ENCODE results near the gene DPEP3. TPM values are rescaled to one million over a fixed set of nuclear protein-coding genes. Genes with fewer than 3 reads are reported as not detected.
A peak's percentile ranks its signal among the peaks of the same experiment; 100 is the strongest.
"Not testable (repeated sequence)": the region's sequence is repeated elsewhere in the genome, so short reads cannot be mapped to it uniquely, and the experiment has no call there.

DPEP3 gene
- total RNA-seq, 1 donor from 2014 or later = not detected

- Mint-ChIP-seq H3K9me3 (no peaks in the 10 kb centered on the region), H3K4me1 (ENCODE audit: unreplicated experiment) (peaks cover 4% of the 10 kb centered on the region), H3K27me3 (peaks cover 4% of the 10 kb centered on the region), H3K27ac (peak overlapping the region; percentile 97), H3K4me3 (no peak overlapping the region), H3K36me3 (no peaks in the 10 kb centered on the region)
- no peak for DNase-seq (ENCODE audit: extremely low spot score, unreplicated experiment)
- TF ChIP-seq CTCF (conservative IDR thresholded peaks at IDR 0.05) = no peak
Measured at GRCh38 chr16:68005211-68005610, 24.9 kb upstream of the DPEP3 start.

GRCh38 chr16:68003031-68003430 lies 22.7 kb upstream of the DPEP3 start:
- Mint-ChIP-seq H3K27me3 (no peaks in the 10 kb centered on the region), H3K9me3 (no peaks in the 10 kb centered on the region), H3K4me1 (ENCODE audit: unreplicated experiment) (peaks cover 4% of the 10 kb centered on the region), H3K27ac (no peak overlapping the region), H3K4me3 (no peak overlapping the region), H3K36me3 (no peaks in the 10 kb centered on the region)
- TF ChIP-seq CTCF (conservative IDR thresholded peaks at IDR 0.05) = no peak
- no peak for DNase-seq (ENCODE audit: extremely low spot score, unreplicated experiment)

GRCh38 chr16:68000450-68000849 lies 20.2 kb upstream of the DPEP3 start:
- Mint-ChIP-seq H3K36me3 (no peaks in the 10 kb centered on the region), H3K4me1 (ENCODE audit: unreplicated experiment) (peaks cover 4% of the 10 kb centered on the region), H3K9me3 (no peaks in the 10 kb centered on the region), H3K27ac (peak overlapping the region; percentile 5), H3K4me3 (no peak overlapping the region), H3K27me3 (no peaks in the 10 kb centered on the region)
- TF ChIP-seq CTCF (conservative IDR thresholded peaks at IDR 0.05) = no peak
- DNase-seq (ENCODE audit: extremely low spot score, unreplicated experiment) = no peak

GRCh38 chr16:67999985-68000384 lies 19.7 kb upstream of the DPEP3 start:
- Mint-ChIP-seq H3K9me3 (no peaks in the 10 kb centered on the region), H3K27me3 (no peaks in the 10 kb centered on the region), H3K4me3 (no peak overlapping the region), H3K4me1 (ENCODE audit: unreplicated experiment) (peaks cover 4% of the 10 kb centered on the region), H3K36me3 (no peaks in the 10 kb centered on the region), H3K27ac (no peak overlapping the region)
- TF ChIP-seq CTCF (conservative IDR thresholded peaks at IDR 0.05) = no peak
- DNase-seq (ENCODE audit: extremely low spot score, unreplicated experiment) = no peak

- not testable (repeated sequence) for H3K27me3 Mint-ChIP-seq; H3K4me1 Mint-ChIP-seq (ENCODE audit: unreplicated experiment); DNase-seq (ENCODE audit: extremely low spot score, unreplicated experiment); H3K36me3 Mint-ChIP-seq; H3K4me3 Mint-ChIP-seq; H3K9me3 Mint-ChIP-seq
- peak within 1 kb of the TSS; percentile 5 for H3K27ac Mint-ChIP-seq
Measured at GRCh38 chr16:67998779-67999688, 18.7 kb upstream of the DPEP3 start, which contains the start of gene DPEP2. Gene DPEP2, minus strand, starts transcription at chr16:67999484. Its CDS starts 6,272 bp downstream, at chr16:67993212.

GRCh38 chr16:67998231-67998778 lies 18.0 kb upstream of the DPEP3 start:
- H3K27ac Mint-ChIP-seq; DNase-seq (ENCODE audit: extremely low spot score, unreplicated experiment); H3K4me1 Mint-ChIP-seq (ENCODE audit: unreplicated experiment); H3K9me3 Mint-ChIP-seq; H3K4me3 Mint-ChIP-seq; H3K36me3 Mint-ChIP-seq; H3K27me3 Mint-ChIP-seq: not testable (repeated sequence)
